Stimulated activated memory B cell treated with anti-CD40 and anti-IgM and Interleukin-4, amounts not matched to agents 10 μg/mL and 1 μg/mL and 100 μg/mL, for 72 hours (primary cell): ENCODE measurements around the gene HS1BP3.
A peak's percentile ranks its signal among the peaks of the same experiment; 100 is the strongest.

ENCODE experiments used
- ATAC-seq: fragments of 150-1000 bp; cut with Tn5 transposase; 2 replicates; pipeline ENCODE4 v1.10.0; 2021
- H3K27ac Mint-ChIP-seq: one replicate; pipeline ENCODE4 v1.8.0; 2022; ENCODE audit warnings: mild to moderate bottlenecking, mixed read lengths
- H3K27me3 Mint-ChIP-seq: one replicate; pipeline ENCODE4 v1.8.0; 2022; ENCODE audit warnings: mixed read lengths
- H3K36me3 Mint-ChIP-seq: one replicate; pipeline ENCODE4 v1.8.0; 2022; ENCODE audit warnings: mixed read lengths
- H3K4me1 Mint-ChIP-seq: one replicate; pipeline ENCODE4 v1.8.0; 2022; ENCODE audit warnings: mixed read lengths
- H3K4me3 Mint-ChIP-seq: one replicate; pipeline ENCODE4 v1.8.0; 2022; ENCODE audit warnings: mild to moderate bottlenecking, moderate library complexity, mixed read lengths
- H3K9me3 Mint-ChIP-seq: one replicate; pipeline ENCODE4 v1.8.0; 2022; ENCODE audit warnings: mixed read lengths

Gene HS1BP3

GRCh38 chr2:20635675-20636584 lies 15.0 kb downstream of the HS1BP3 start:
- no peaks in the 10 kb centered on the region for H3K9me3 Mint-ChIP-seq
- H3K36me3 Mint-ChIP-seq: peaks cover 46% of the 10 kb centered on the region
- H3K27ac Mint-ChIP-seq: no peak overlapping the region
- H3K27me3 Mint-ChIP-seq: no peaks in the 10 kb centered on the region
- no peak overlapping the region for H3K4me3 Mint-ChIP-seq
- H3K4me1 Mint-ChIP-seq: peaks cover 25% of the 10 kb centered on the region
- ATAC-seq: peak; percentile 80

- no peaks in the 10 kb centered on the region for H3K9me3 Mint-ChIP-seq
- peaks cover 25% of the 10 kb centered on the region for H3K4me1 Mint-ChIP-seq
- no peaks in the 10 kb centered on the region for H3K27me3 Mint-ChIP-seq
- H3K4me3 Mint-ChIP-seq: no peak overlapping the region
- no peak overlapping the region for H3K27ac Mint-ChIP-seq
- ATAC-seq: no peak
- H3K36me3 Mint-ChIP-seq: peaks cover 52% of the 10 kb centered on the region
Observed at GRCh38 chr2:20635113-20635510, 15.8 kb downstream of the HS1BP3 start.

- ATAC-seq: no peak
- Mint-ChIP-seq H3K36me3 (peaks cover 55% of the 10 kb centered on the region), H3K27ac (no peak overlapping the region), H3K4me1 (peaks cover 25% of the 10 kb centered on the region), H3K4me3 (no peak overlapping the region), H3K27me3 (no peaks in the 10 kb centered on the region), H3K9me3 (no peaks in the 10 kb centered on the region)
Observed at GRCh38 chr2:20634507-20635112, 16.3 kb downstream of the HS1BP3 start.

GRCh38 chr2:20633794-20634506 lies 16.9 kb downstream of the HS1BP3 start:
- H3K4me3 Mint-ChIP-seq: no peak overlapping the region
- no peak overlapping the region for H3K27ac Mint-ChIP-seq
- no peak for ATAC-seq
- peaks cover 55% of the 10 kb centered on the region for H3K36me3 Mint-ChIP-seq
- H3K4me1 Mint-ChIP-seq: peaks cover 25% of the 10 kb centered on the region
- H3K27me3 Mint-ChIP-seq: no peaks in the 10 kb centered on the region
- no peaks in the 10 kb centered on the region for H3K9me3 Mint-ChIP-seq

- Mint-ChIP-seq H3K27ac (no peak overlapping the region), H3K4me1 (peaks cover 25% of the 10 kb centered on the region), H3K4me3 (no peak overlapping the region), H3K9me3 (no peaks in the 10 kb centered on the region), H3K36me3 (peaks cover 53% of the 10 kb centered on the region), H3K27me3 (no peaks in the 10 kb centered on the region)
- no peak for ATAC-seq
Observed at GRCh38 chr2:20633001-20633400, 17.9 kb downstream of the HS1BP3 start.

GRCh38 chr2:20632446-20632990 lies 18.4 kb downstream of the HS1BP3 start:
- Mint-ChIP-seq H3K4me3 (no peak overlapping the region), H3K9me3 (no peaks in the 10 kb centered on the region), H3K27me3 (no peaks in the 10 kb centered on the region), H3K27ac (no peak overlapping the region), H3K4me1 (peaks cover 25% of the 10 kb centered on the region), H3K36me3 (peaks cover 48% of the 10 kb centered on the region)
- no peak for ATAC-seq

- ATAC-seq: no peak
- H3K4me3 Mint-ChIP-seq: no peak overlapping the region
- H3K9me3 Mint-ChIP-seq: no peaks in the 10 kb centered on the region
- H3K27me3 Mint-ChIP-seq: no peaks in the 10 kb centered on the region
- no peak overlapping the region for H3K27ac Mint-ChIP-seq
- H3K36me3 Mint-ChIP-seq: peaks cover 43% of the 10 kb centered on the region
- H3K4me1 Mint-ChIP-seq: peaks cover 25% of the 10 kb centered on the region
Observed at GRCh38 chr2:20631617-20632307, 19.1 kb downstream of the HS1BP3 start.

GRCh38 chr2:20630967-20631366 lies 19.9 kb downstream of the HS1BP3 start:
- Mint-ChIP-seq H3K36me3 (peaks cover 46% of the 10 kb centered on the region), H3K9me3 (no peaks in the 10 kb centered on the region), H3K27ac (no peak overlapping the region), H3K27me3 (no peaks in the 10 kb centered on the region), H3K4me3 (no peak overlapping the region), H3K4me1 (peaks cover 22% of the 10 kb centered on the region)
- ATAC-seq: no peak

- H3K4me1 Mint-ChIP-seq: peaks cover 14% of the 10 kb centered on the region
- H3K9me3 Mint-ChIP-seq: no peaks in the 10 kb centered on the region
- no peak overlapping the region for H3K4me3 Mint-ChIP-seq
- no peak for ATAC-seq
- no peaks in the 10 kb centered on the region for H3K27me3 Mint-ChIP-seq
- H3K27ac Mint-ChIP-seq: no peak overlapping the region
- peaks cover 40% of the 10 kb centered on the region for H3K36me3 Mint-ChIP-seq
Observed at GRCh38 chr2:20629581-20630171, 21.2 kb downstream of the HS1BP3 start.

GRCh38 chr2:20629181-20629580 lies 21.7 kb downstream of the HS1BP3 start:
- Mint-ChIP-seq H3K36me3 (peaks cover 45% of the 10 kb centered on the region), H3K9me3 (no peaks in the 10 kb centered on the region), H3K4me1 (peaks cover 13% of the 10 kb centered on the region), H3K27ac (no peak overlapping the region), H3K4me3 (no peak overlapping the region), H3K27me3 (no peaks in the 10 kb centered on the region)
- no peak for ATAC-seq

- H3K27ac Mint-ChIP-seq: no peak overlapping the region
Observed at GRCh38 chr2:20627712-20628380, 23.1 kb downstream of the HS1BP3 start.

GRCh38 chr2:20626698-20627513 lies 24.0 kb downstream of the HS1BP3 start:
- Mint-ChIP-seq H3K4me1 (peaks cover 4% of the 10 kb centered on the region), H3K4me3 (no peak overlapping the region), H3K27me3 (no peaks in the 10 kb centered on the region), H3K9me3 (no peaks in the 10 kb centered on the region), H3K36me3 (peaks cover 63% of the 10 kb centered on the region), H3K27ac (no peak overlapping the region)
- ATAC-seq: no peak

More at GRCh38 chr2:20627712-20628380, 23.1 kb downstream of the HS1BP3 start:
- peaks cover 7% of the 10 kb centered on the region for H3K4me1 Mint-ChIP-seq
- H3K27me3 Mint-ChIP-seq: no peaks in the 10 kb centered on the region
- ATAC-seq: no peak
- no peaks in the 10 kb centered on the region for H3K9me3 Mint-ChIP-seq
- no peak overlapping the region for H3K4me3 Mint-ChIP-seq
- peaks cover 58% of the 10 kb centered on the region for H3K36me3 Mint-ChIP-seq

- H3K4me3 Mint-ChIP-seq: no peak overlapping the region
- H3K27me3 Mint-ChIP-seq: no peaks in the 10 kb centered on the region
- peaks cover 66% of the 10 kb centered on the region for H3K36me3 Mint-ChIP-seq
- no peaks in the 10 kb centered on the region for H3K9me3 Mint-ChIP-seq
- no peak for ATAC-seq
- no peak overlapping the region for H3K27ac Mint-ChIP-seq
- no peaks in the 10 kb centered on the region for H3K4me1 Mint-ChIP-seq
Observed at GRCh38 chr2:20626392-20626697, 24.6 kb downstream of the HS1BP3 start.
